HepG2 (cell line): ENCODE results near the gene ULK4. TPM values are rescaled to one million over a fixed set of nuclear protein-coding genes. Genes with fewer than 3 reads are reported as not detected.
A peak's percentile ranks its signal among the peaks of the same experiment; 100 is the strongest.

Source experiments
- GATA4 ChIP-seq: sonication (generic); IDR thresholded peaks from 2 replicates; pipeline ENCODE4 v1.6.1; 2016; ENCODE audit warnings: antibody characterized with exemption, low read depth, borderline replicate concordance
- NFYB ChIP-seq: sonication (generic); formaldehyde crosslinking; IDR thresholded peaks from 2 replicates; pipeline ENCODE4 v1.4.0; 2020; ENCODE audit warnings: missing genetic modification reagents
- NR2C2 ChIP-seq: sonication (generic); formaldehyde crosslinking; IDR thresholded peaks from 2 replicates; pipeline ENCODE4 v1.4.0; 2020; ENCODE audit warnings: missing genetic modification reagents, mild to moderate bottlenecking, moderate library complexity, borderline replicate concordance
- PCBP1 ChIP-seq: fragments of 200-400 bp; formaldehyde crosslinking; IDR thresholded peaks from 2 replicates; pipeline ENCODE4 v1.6.1; 2017; ENCODE audit warnings: mild to moderate bottlenecking, low read depth, low read length, borderline replicate concordance
- polyA plus RNA-seq, 8 experiments: library from polyadenylated mRNA; depleted of rRNA in 3 of 8; stranded (reverse) in 7 of 8; unstranded in 1 of 8; fragments of >200 nt; fragmentation: Illumina TruSeq in 4 of 8; extraction: Trizol in 4 of 8; gene quantifications; 2 replicates each; pipeline versions ENCODE4 v1.2.1 to v1.2.3, GENCODE V29; 2011 to 2016; ENCODE audit warnings: low read depth in 4 of 8, missing spikeins in 1 of 8, mixed read lengths in 1 of 8; ENCODE audit not compliant: insufficient read depth in 1 of 8
- total RNA-seq, 5 experiments: library from RNA; depleted of rRNA; stranded (reverse); fragments of >200 nt; fragmentation: Illumina TruSeq; extraction: Trizol; gene quantifications; 2 replicates each; pipeline ENCODE4 v1.2.3, GENCODE V29; 2016; ENCODE audit warnings: low read depth in 1 of 5
- TF ChIP-seq, protein P1 (sequence below), 2 experiments: sonication (generic) in 1 of 2; formaldehyde crosslinking in 1 of 2; IDR thresholded peaks; 2 replicates each; pipeline versions ENCODE4 v1.6.1 to v1.9.0; 2014 to 2022; ENCODE audit warnings: antibody characterized with exemption in 1 of 2, borderline replicate concordance in 1 of 2, inconsistent platforms in 1 of 2, low read depth in 1 of 2, missing genetic modification reagents in 1 of 2
- TF ChIP-seq, protein P2 (sequence below): IDR thresholded peaks from 2 replicates; pipeline ENCODE4 v1.6.1; 2016
- TF ChIP-seq, protein P3 (sequence below): sonication (generic); formaldehyde crosslinking; IDR thresholded peaks from 2 replicates; pipeline ENCODE4 v1.8.1; 2023; ENCODE audit warnings: missing genetic modification reagents, mild to moderate bottlenecking, borderline replicate concordance
- TF ChIP-seq, protein P4 (sequence below): sonication (generic); formaldehyde crosslinking; IDR thresholded peaks from 2 replicates; pipeline ENCODE4 v1.5.1; 2020; ENCODE audit warnings: missing genetic modification reagents, mild to moderate bottlenecking, borderline replicate concordance
- TF ChIP-seq, protein P5 (sequence below): sonication (generic); formaldehyde crosslinking; conservative IDR thresholded peaks from 2 replicates; pipeline ENCODE4 v1.8.0; 2022; ENCODE audit warnings: mild to moderate bottlenecking, moderate library complexity, missing genetic modification reagents
- TF ChIP-seq, protein P6 (sequence below): sonication (generic); formaldehyde crosslinking; IDR thresholded peaks from 2 replicates; pipeline ENCODE4 v1.8.0; 2022; ENCODE audit warnings: missing genetic modification reagents, low read depth, mild to moderate bottlenecking, borderline replicate concordance

Gene ULK4
- total and polyA plus RNA-seq, 2 of the 13 experiments (the other 11 are each of a cell fraction or from before 2014, with no cell fraction given): 6.7 to 11.8 TPM

DNA sequence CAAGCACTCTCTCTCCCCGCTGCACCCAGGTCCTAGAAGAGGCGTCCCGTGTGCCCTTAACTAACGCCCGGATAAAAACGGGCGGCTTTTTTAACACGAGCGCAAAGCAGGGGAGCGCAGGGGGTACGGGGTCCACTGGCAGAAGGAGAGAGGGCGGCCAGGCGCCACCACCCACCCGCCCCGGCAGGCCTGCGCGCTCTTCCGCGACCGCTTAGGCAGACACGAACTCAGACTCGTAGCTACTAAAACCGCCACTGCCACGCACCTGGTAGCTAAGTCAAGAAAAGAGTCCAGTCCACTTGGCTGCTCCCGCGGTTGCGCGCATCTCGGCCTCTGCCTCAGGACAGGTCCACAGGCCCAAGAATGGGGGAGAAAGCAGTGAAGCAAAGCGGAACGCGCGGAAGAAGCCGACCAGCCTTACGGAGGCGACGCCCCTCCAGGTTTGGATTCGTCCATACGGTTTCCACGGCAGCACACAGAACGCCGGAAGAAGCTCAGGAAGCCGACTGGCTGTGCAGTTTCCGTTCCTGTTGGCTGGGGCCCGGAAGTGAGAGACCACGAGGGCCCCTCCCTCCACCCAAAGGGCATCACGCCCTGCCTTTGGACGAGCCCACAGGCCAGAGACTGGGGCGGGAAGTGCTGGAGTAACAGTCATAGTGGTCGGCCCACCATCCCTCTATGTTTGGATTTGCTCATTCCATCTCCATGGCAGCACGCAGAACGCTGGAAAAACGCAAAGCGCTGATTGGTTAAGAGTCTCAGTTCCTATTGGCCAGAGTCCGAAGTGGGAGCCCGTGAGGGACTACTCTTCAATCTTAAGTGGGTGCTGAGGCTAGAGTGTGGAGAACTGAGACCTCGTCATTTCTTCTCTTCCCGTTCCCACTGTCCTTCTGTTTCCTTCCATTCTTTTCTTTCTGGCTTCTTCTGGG is at the start of gene ULK4 (continued):
- TF ChIP-seq NR2C2 (peak; percentile 80; the same call in 1 of the 2 replicates), GATA4 (0 out of 2 replicates have a peak, but pooled peaks have one; percentile 30), PCBP1 (peak; percentile 99; the same call in 1 of the 2 replicates), NFYB (CRISPR knock-in tag) (peak; percentile 84)
- TF ChIP-seq, protein P1, sequence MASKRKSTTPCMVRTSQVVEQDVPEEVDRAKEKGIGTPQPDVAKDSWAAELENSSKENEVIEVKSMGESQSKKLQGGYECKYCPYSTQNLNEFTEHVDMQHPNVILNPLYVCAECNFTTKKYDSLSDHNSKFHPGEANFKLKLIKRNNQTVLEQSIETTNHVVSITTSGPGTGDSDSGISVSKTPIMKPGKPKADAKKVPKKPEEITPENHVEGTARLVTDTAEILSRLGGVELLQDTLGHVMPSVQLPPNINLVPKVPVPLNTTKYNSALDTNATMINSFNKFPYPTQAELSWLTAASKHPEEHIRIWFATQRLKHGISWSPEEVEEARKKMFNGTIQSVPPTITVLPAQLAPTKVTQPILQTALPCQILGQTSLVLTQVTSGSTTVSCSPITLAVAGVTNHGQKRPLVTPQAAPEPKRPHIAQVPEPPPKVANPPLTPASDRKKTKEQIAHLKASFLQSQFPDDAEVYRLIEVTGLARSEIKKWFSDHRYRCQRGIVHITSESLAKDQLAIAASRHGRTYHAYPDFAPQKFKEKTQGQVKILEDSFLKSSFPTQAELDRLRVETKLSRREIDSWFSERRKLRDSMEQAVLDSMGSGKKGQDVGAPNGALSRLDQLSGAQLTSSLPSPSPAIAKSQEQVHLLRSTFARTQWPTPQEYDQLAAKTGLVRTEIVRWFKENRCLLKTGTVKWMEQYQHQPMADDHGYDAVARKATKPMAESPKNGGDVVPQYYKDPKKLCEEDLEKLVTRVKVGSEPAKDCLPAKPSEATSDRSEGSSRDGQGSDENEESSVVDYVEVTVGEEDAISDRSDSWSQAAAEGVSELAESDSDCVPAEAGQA (IDR thresholded peaks at IDR 0.05; ENCODE audit: low read depth): 0 out of 2 replicates have a peak, but pooled peaks have one; percentile 32
- TF ChIP-seq, protein P1 (CRISPR knock-in tag; IDR thresholded peaks at IDR 0.05; ENCODE audit: borderline replicate concordance): no peak
- TF ChIP-seq, protein P2, sequence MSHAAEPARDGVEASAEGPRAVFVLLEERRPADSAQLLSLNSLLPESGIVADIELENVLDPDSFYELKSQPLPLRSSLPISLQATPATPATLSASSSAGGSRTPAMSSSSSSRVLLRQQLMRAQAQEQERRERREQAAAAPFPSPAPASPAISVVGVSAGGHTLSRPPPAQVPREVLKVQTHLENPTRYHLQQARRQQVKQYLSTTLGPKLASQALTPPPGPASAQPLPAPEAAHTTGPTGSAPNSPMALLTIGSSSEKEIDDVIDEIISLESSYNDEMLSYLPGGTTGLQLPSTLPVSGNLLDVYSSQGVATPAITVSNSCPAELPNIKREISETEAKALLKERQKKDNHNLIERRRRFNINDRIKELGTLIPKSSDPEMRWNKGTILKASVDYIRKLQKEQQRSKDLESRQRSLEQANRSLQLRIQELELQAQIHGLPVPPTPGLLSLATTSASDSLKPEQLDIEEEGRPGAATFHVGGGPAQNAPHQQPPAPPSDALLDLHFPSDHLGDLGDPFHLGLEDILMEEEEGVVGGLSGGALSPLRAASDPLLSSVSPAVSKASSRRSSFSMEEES: peak; percentile 69
- TF ChIP-seq, protein P3, sequence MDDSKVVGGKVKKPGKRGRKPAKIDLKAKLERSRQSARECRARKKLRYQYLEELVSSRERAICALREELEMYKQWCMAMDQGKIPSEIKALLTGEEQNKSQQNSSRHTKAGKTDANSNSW (CRISPR knock-in tag): no peak
- TF ChIP-seq, protein P4, sequence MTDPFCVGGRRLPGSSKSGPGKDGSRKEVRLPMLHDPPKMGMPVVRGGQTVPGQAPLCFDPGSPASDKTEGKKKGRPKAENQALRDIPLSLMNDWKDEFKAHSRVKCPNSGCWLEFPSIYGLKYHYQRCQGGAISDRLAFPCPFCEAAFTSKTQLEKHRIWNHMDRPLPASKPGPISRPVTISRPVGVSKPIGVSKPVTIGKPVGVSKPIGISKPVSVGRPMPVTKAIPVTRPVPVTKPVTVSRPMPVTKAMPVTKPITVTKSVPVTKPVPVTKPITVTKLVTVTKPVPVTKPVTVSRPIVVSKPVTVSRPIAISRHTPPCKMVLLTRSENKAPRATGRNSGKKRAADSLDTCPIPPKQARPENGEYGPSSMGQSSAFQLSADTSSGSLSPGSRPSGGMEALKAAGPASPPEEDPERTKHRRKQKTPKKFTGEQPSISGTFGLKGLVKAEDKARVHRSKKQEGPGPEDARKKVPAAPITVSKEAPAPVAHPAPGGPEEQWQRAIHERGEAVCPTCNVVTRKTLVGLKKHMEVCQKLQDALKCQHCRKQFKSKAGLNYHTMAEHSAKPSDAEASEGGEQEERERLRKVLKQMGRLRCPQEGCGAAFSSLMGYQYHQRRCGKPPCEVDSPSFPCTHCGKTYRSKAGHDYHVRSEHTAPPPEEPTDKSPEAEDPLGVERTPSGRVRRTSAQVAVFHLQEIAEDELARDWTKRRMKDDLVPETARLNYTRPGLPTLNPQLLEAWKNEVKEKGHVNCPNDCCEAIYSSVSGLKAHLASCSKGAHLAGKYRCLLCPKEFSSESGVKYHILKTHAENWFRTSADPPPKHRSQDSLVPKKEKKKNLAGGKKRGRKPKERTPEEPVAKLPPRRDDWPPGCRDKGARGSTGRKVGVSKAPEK (CRISPR knock-in tag): no peak
- TF ChIP-seq, protein P5, sequence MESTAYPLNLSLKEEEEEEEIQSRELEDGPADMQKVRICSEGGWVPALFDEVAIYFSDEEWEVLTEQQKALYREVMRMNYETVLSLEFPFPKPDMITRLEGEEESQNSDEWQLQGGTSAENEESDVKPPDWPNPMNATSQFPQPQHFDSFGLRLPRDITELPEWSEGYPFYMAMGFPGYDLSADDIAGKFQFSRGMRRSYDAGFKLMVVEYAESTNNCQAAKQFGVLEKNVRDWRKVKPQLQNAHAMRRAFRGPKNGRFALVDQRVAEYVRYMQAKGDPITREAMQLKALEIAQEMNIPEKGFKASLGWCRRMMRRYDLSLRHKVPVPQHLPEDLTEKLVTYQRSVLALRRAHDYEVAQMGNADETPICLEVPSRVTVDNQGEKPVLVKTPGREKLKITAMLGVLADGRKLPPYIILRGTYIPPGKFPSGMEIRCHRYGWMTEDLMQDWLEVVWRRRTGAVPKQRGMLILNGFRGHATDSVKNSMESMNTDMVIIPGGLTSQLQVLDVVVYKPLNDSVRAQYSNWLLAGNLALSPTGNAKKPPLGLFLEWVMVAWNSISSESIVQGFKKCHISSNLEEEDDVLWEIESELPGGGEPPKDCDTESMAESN: peak; percentile 55; the same call in 1 of the 2 replicates
- TF ChIP-seq, protein P6, sequence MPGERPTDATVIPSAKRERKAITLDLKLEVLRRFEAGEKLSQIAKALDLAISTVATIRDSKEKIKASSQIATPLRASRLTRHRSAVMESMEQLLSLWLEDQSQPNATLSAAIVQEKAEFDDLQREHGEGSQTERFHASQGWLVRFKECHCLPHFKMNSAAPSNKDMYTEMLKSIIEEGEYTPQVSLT: no peak
